Epidermal melanocyte (primary cell): ENCODE results near the gene S100A13.
"Not testable (repeated sequence)": the region's sequence is repeated elsewhere in the genome, so short reads cannot be mapped to it uniquely, and the experiment has no call there.

Experiments used
- DNase-seq: peaks from one replicate; pipeline ENCODE4 v3.0.0; 2011; ENCODE audit warnings: low spot score; ENCODE audit not compliant: insufficient read length

The S100A13 gene

DNA sequence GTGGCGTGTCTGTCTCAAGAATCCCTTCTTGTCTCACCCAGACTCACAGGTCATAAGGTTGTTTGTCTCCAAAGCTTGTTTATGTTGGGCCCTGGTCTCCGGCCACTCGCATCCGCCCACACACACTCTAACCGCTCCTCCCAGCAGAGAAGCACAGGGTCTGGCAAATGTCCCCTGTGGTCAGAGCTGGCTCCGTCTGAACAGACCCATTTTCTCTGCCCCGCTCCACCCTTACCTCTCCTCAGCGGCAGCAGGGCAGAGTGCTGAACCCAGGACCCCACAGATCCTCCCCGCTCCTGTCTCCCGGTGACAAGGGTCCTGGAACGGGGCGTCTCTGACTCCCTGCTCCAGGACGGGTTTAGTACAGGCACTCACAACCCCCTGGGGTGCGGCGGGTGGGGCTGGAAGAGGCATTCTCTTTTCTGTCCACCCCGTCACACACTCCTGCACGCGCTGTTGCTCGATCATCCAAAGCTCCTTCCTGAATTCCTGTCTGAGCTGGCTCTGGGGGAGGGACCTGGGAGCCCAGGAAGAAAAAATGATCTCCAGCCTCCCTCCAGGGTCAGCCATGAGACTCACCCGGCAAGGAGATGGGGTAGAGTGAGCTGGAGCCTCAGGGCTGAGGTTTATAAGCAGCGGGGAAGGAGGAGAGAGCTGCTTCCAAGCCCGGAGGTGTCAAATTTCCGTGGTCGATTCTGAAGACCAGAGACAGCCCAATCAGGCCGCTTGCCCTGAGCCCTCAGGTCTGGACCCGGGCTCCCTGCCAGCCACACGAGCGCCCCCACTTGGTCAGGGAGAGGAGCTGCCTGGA, at the start of gene S100A13:
S100A13 (minus strand) TSS at position 602 of the 811 bp plus-strand sequence. CDS start 1,033 bp downstream, outside the sequence.
- DNase-seq, result peak; percentile 83

- no peak for DNase-seq
Observed at GRCh38 chr1:153673511-153673910, 46.2 kb upstream of the S100A13 start.

GRCh38 chr1:153671628-153672353, 44.5 kb upstream of the S100A13 start:
- DNase-seq, result not testable (repeated sequence)

DNA sequence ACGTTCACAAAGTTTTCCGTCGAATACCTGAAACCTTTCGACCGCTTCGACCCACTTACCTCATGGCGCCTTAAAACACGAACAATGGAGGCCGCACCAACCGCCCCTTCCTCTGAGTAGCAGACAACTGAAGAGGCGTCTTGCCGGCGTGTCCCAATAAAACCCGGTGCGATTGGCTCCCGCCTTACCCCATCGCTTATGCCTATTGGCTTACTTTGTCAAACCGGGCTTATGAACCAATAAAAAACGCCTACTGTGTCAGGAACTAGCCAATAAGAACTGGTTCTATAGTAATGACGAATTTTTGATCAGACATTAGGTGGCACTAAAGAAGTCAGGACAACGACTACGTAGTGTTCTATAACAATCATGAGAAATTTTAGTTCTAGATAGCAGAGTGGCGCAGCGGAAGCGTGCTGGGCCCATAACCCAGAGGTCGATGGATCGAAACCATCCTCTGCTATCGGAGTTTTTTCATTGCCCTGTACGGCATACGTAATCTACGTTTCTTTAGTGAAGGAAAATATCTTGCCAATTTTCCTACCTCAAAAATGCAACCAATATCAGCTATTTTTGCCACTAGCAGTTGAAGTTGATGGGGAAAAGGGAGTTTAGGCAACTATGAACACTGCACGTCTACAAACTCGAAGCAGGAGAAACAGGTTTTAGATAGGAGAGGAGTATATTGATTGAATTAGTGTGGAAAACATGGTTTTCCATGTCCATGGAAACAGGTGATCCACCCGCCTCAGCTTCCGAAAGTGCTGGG, 43.7 kb upstream of the S100A13 start, which contains the start of gene ILF2:
ILF2 (minus strand) TSS at position 135 of the 769 bp plus-strand sequence; CDS start at position 64, 71 bp downstream.
- DNase-seq, result peak; percentile 100

- peak; percentile 22 for DNase-seq
Observed at GRCh38 chr1:153670257-153670858, 43.1 kb upstream of the S100A13 start.

DNA sequence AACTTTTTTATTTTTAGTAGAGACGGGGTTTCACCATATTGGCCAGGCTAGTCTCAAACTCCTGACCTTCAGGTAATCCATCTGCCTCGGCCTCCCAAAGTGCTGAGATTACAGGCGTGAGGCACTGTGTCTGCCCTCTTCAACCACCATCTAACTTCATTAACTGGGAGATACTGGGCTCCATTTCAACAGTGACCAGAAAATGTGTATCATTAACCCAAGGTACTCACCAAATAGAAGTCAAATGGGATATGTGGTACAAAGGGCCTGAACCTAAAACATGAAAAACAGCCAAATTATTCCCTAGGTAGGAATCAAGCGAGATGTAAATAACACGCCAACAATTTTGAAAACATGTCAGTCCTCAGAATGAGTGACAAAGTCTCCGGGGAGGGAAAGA, 42.3 kb upstream of the S100A13 start:
- no peak for DNase-seq

GRCh38 chr1:153668672-153669071, 41.4 kb upstream of the S100A13 start:
- DNase-seq, result not testable (repeated sequence)

GRCh38 chr1:153667439-153667838, 40.1 kb upstream of the S100A13 start:
- DNase-seq, result no peak

DNA sequence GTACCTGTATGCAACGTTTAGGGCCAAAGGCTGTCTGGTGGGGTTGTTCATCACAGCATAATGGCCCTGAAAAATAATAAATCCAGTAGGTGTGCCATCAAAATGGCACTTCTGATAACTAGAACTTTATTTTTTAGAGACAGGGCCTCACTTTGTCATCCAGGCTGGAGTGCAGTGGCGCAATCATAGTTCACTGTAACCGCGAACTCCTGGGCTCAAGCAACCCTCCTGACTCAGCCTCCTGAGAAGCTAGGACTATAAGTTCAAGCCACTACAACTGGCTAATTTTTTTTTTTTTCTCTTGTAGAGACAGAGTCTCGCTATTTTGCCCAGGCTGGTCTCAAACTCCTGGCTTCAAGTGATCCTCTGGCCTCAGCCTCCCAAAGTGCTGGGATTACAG, 35.9 kb upstream of the S100A13 start:
- DNase-seq, result no peak

- DNase-seq, result no peak
Observed at GRCh38 chr1:153662269-153662668, 35.0 kb upstream of the S100A13 start.

DNA sequence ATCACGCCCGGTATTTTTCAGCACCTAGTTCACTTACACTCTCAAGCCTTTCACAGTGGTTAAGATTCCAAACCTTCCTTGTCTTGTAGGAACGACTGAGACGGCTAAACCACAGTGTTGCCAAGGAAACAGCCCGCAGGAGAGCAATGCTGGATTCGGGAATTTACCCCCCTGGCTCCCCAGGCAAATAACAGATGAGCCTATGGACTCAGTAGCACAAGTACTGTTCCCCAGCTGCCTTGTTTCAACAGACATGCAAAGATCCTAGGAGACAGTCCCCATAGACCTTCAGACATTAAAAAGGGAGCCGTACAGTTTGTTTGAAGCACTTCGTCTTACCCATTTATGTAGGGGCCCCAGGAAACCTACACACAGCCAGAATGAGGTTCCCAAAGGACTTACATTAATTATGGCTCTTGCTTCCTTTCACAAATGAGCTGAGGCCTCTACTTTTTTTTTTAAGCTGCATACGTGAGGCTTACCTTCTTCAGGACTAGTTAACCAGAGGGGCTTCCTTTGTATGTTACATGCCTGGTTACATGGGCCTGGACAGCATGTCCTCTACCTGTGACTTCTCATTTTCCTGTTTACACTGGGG, 33.9 kb upstream of the S100A13 start:
- no peak for DNase-seq

GRCh38 chr1:153659656-153660055, 32.4 kb upstream of the S100A13 start:
- no peak for DNase-seq

- no peak for DNase-seq
Observed at GRCh38 chr1:153659175-153659534, 31.9 kb upstream of the S100A13 start.

DNA sequence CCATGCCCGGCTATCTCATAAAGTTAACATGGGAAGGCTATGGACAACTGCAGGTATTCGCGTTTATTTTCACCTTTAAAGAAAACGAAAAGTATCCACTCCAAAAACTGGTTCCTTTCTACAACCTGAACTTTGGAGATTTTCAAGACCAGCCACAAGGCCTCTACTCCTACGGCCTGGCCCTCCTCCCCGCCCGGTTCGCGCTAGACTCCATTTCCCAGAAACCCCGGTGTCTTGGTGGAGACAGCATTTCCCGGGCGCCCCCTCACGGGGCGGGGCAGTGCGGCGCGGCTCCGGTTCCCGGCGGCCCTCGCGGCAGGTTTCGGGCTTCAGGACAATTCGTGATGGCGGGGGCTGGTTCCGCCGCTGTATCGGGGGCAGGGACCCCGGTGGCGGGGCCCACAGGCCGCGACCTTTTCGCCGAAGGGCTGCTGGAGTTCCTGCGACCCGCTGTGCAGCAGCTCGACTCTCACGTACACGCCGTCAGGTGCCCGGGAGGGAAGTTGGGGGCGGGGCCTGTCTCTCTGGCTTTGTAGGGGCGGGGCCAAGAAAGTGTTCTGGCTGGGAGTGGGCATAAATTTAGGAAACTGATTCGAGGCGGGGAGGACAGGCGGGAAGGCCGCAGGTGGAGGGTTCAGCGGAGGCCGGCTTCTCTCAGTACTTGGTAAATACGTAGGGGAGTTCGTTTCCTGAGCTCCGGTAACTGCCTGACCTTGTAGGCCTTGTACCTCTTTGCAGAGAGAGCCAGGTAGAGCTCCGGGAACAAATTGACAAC, 31.3 kb upstream of the S100A13 start, which contains the start of gene SNAPIN:
SNAPIN (plus strand) TSS at position 304 of the 775 bp plus-strand sequence; CDS start at position 345, 41 bp downstream.
- peak; percentile 87 for DNase-seq

GRCh38 chr1:153655333-153655732, 28.0 kb upstream of the S100A13 start:
- no peak for DNase-seq

GRCh38 chr1:153652805-153653500, 25.6 kb upstream of the S100A13 start:
- no peak for DNase-seq

GRCh38 chr1:153651771-153652170, 24.5 kb upstream of the S100A13 start:
- DNase-seq, result no peak

DNA sequence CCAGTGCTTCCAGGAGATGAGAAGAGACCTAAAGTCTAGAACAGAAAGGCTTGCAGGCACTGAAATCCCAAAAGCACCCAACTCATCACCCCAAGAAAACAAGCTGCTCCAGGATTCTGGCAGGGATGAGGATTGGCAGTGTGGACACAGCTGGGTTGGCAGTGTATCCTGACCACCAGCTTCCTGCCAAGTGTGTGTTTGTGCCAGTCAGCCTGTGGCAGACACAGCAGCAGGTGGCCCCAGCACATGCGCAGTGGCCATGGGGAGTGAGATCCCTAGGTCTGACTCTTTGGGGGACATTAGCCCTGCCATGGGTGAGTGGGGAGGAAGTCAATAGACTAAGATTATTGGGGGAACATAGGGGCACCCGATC, 22.5 kb upstream of the S100A13 start:
- no peak for DNase-seq

GRCh38 chr1:153649137-153649862, 22.0 kb upstream of the S100A13 start:
- DNase-seq, result no peak
